ENCODE results near the gene GNL2. TPM values are rescaled to one million over a fixed set of nuclear protein-coding genes. Genes with fewer than 3 reads are reported as not detected.

Gene GNL2
- total and polyA plus RNA-seq, 2 experiments from 2014 or later, result 39.3 to 65.4 TPM

DNA sequence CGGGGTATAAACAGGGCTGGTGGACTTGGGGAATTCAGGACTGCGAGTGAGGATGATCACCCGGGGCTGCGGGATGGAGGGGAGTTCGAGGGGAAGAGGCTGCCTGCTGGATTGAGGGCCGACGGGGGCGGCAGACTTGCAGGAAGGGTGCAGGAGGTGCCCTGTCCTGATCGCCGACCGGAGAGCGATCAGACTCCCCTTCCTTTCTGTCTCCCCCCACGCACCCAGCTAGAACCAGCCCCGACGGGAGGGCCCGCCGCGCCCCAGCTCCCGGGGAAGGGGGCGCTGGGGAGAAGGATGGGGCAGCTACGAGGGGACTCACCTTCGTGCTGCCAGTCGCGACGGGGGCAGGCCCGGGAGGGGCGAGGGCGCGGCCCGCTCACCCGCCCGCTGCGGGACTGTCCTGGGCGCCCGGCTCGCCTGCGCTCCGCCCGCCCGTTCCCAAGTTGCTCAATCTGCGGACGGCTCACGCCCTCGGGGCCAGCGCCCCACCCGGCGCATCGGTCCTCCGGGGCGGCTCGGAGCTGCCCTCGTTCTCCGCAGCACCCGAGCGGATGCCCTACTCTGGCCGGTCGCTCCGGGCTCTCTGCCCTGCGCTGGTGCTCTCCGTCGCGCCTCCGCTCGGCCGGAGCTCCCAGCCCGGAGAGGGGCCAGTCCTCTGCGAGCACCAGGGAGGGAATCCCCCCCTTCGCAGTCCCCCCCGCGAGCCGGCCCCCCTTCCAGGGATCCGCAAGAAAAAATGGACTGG is 38.7 kb upstream of the GNL2 start, which contains the start of gene RSPO1:
Gene RSPO1 (minus strand): TSS at position 649 of the 748 bp plus-strand sequence. CDS start 5,231 bp downstream, outside the sequence.
- peak; percentile 64 for DNase-seq
- 1 to 3% methylated on average over 40 to 55 of the region's 72 CpGs for WGBS, 2 experiments (ENCODE audit: low coverage in 1 of 2, low lambda C conversion rate in 2 of 2, missing lambda C conversion rate in 2 of 2)
- Histone ChIP-seq H3K4me1 (ENCODE audit: insufficient read depth) (no peaks in the 10 kb centered on the region), H3K27ac (no peak within 1 kb of the TSS), H3K9me3 (ENCODE audit: low read depth) (no peaks in the 10 kb centered on the region), H3K4me3 (peak within 1 kb of the TSS; percentile 67), H3F3A (ENCODE audit: insufficient read depth) (no peaks in the 10 kb centered on the region), H3K79me2 (ENCODE audit: insufficient read depth) (no peaks in the 10 kb centered on the region), H3K9ac (no peak within 1 kb of the TSS), H4K20me1 (ENCODE audit: insufficient read depth) (no peaks in the 10 kb centered on the region), H3K4me2 (ENCODE audit: unreplicated experiment) (peak within 1 kb of the TSS; percentile 11), H3K27me3 (replicated peaks; ENCODE audit: insufficient read depth) (peaks cover 66% of the 10 kb centered on the region), H3K9me2 (ENCODE audit: insufficient read depth) (no peaks in the 10 kb centered on the region), H2AFZ (peak within 1 kb of the TSS; percentile 53), H3K36me3 (ENCODE audit: low read depth) (no peaks in the 10 kb centered on the region)
- TF ChIP-seq EZH2 (IDR thresholded peaks at IDR 0.05; ENCODE audit: insufficient read depth, poor library complexity, severe bottlenecking), result peak; percentile 39
- 0 out of 2 replicates have a peak, but pooled peaks have one; percentile 12 for TF ChIP-seq EZH2phosphoT487 (IDR thresholded peaks at IDR 0.05; ENCODE audit: insufficient read depth, low read depth)
- in situ Hi-C loops (cut with MboI), result no loop called here

DNA sequence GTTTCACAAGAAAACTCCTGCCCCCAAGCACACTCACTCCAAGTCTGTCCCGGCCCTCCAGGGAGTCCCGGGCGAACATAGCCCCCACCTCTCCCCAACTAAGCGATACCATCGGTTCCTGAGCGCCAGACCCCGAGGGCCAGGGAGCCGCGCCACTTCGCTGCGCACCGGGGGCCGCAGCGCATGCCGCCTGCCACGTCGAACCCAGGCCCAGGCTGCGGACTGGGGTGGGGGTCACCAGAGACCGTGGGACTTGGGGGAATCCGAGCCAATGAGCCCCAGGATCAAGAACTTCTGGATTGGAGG is 38.2 kb upstream of the GNL2 start:
- no peak overlapping the region for H2AFZ ChIP-seq
- H3K9me2 ChIP-seq (ENCODE audit: insufficient read depth), result no peaks in the 10 kb centered on the region
- no peak overlapping the region for H3K4me2 ChIP-seq (ENCODE audit: unreplicated experiment)
- TF ChIP-seq EZH2phosphoT487 (IDR thresholded peaks at IDR 0.05; ENCODE audit: insufficient read depth, low read depth) (no peak), EZH2 (IDR thresholded peaks at IDR 0.05; ENCODE audit: insufficient read depth, poor library complexity, severe bottlenecking) (peak; percentile 64)
- no peaks in the 10 kb centered on the region for H4K20me1 ChIP-seq (ENCODE audit: insufficient read depth)
- no peaks in the 10 kb centered on the region for H3K4me1 ChIP-seq (ENCODE audit: insufficient read depth)
- WGBS, 2 experiments (ENCODE audit: low coverage in 1 of 2, low lambda C conversion rate in 2 of 2, missing lambda C conversion rate in 2 of 2), result 2 to 3% methylated on average over 19 to 20 of the region's 20 CpGs
- no peaks in the 10 kb centered on the region for H3K36me3 ChIP-seq (ENCODE audit: low read depth)
- in situ Hi-C loops (cut with MboI), result no loop called here
- no peaks in the 10 kb centered on the region for H3K79me2 ChIP-seq (ENCODE audit: insufficient read depth)
- no peaks in the 10 kb centered on the region for H3F3A ChIP-seq (ENCODE audit: insufficient read depth)
- H3K4me3 ChIP-seq, result no peak overlapping the region
- no peak overlapping the region for H3K9ac ChIP-seq
- no peak overlapping the region for H3K27ac ChIP-seq
- no peaks in the 10 kb centered on the region for H3K9me3 ChIP-seq (ENCODE audit: low read depth)
- peaks cover 66% of the 10 kb centered on the region for H3K27me3 ChIP-seq (replicated peaks; ENCODE audit: insufficient read depth)
- DNase-seq, result no peak

DNA sequence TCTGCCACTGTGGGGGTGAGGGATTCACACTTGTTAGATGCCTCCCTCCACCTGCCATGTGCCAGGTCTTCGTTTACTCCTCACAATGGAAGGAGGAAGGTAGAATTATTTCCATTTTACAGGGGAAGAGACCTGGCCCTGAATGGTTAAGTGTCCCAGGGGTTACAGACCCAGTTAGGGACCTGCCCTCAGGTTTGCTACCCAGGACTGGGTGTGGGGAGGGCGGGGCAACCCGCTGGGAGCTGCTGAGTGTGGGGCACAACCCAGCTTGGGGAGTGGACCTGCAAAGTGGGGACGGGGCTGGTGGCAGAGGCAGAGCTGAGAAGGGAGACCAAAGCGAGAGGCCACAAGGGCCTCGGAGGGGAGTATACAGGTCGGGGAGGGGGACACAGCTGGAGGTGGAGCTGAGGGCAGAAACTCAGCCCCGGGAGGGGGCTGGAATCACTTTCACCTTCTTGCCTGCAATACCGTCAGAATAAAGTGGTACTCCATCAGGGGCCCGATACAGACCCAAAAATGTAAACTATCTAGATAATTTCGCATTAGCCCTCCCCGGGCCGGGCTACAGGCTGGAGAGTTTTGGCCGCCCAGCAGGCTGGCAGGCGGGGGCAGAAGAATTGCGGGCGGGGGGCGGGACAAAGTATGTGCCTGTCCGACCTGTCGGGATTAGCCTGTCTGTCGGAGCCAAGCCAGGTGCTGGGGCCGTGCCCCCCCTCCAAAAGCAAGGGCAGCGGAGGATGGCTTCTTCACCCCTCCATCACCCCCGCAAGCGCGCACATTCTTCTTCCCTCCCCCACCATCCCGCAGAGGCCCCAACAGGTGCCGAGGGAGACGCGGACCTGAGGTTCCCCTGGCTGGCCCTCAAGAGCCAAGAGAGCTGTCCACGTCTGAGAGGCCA is 37.6 kb upstream of the GNL2 start:
- Histone ChIP-seq H3K36me3 (ENCODE audit: low read depth) (no peaks in the 10 kb centered on the region), H3K79me2 (ENCODE audit: insufficient read depth) (no peaks in the 10 kb centered on the region), H3K27me3 (replicated peaks; ENCODE audit: insufficient read depth) (peaks cover 66% of the 10 kb centered on the region), H3K4me3 (no peak overlapping the region), H3K27ac (no peak overlapping the region), H4K20me1 (ENCODE audit: insufficient read depth) (no peaks in the 10 kb centered on the region), H3K9ac (no peak overlapping the region), H3K4me2 (ENCODE audit: unreplicated experiment) (no peak overlapping the region), H2AFZ (no peak overlapping the region), H3K9me2 (ENCODE audit: insufficient read depth) (no peaks in the 10 kb centered on the region), H3K4me1 (ENCODE audit: insufficient read depth) (no peaks in the 10 kb centered on the region), H3K9me3 (ENCODE audit: low read depth) (no peaks in the 10 kb centered on the region), H3F3A (ENCODE audit: insufficient read depth) (no peaks in the 10 kb centered on the region)
- WGBS, 2 experiments (ENCODE audit: low coverage in 1 of 2, low lambda C conversion rate in 2 of 2, missing lambda C conversion rate in 2 of 2), result 19 to 29% methylated on average over 21 to 27 of the region's 31 CpGs
- DNase-seq, result peak; percentile 12
- in situ Hi-C loops (cut with MboI), result no loop called here
- no peak for TF ChIP-seq EZH2phosphoT487 (IDR thresholded peaks at IDR 0.05; ENCODE audit: insufficient read depth, low read depth)
- peak; percentile 5 for TF ChIP-seq EZH2 (IDR thresholded peaks at IDR 0.05; ENCODE audit: insufficient read depth, poor library complexity, severe bottlenecking)

DNA sequence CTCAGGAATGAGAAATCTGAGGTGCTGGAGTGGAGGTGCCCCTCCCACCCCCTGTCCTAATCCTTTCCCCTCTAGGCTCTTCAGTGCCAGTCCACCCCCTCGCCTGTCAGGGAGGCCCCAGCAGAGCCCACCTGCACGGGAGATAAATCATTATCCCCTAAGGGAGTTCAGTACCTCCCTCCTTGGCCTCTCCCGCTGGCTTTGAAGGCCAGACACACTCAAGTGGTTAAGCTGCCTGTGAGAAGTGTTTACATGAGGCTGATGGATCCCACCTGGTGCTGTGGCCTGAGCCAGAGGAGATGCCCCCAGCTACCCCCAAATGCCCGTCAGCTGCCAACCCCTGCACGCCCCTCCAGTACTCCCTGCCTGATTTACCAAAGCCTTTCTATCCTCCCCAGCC is 35.3 kb upstream of the GNL2 start:
- Histone ChIP-seq H3K27ac (no peak overlapping the region), H3K4me2 (ENCODE audit: unreplicated experiment) (no peak overlapping the region), H3K9me3 (ENCODE audit: low read depth) (no peaks in the 10 kb centered on the region), H3K27me3 (replicated peaks; ENCODE audit: insufficient read depth) (peaks cover 51% of the 10 kb centered on the region), H4K20me1 (ENCODE audit: insufficient read depth) (no peaks in the 10 kb centered on the region), H3K9ac (no peak overlapping the region), H3F3A (ENCODE audit: insufficient read depth) (no peaks in the 10 kb centered on the region), H3K36me3 (ENCODE audit: low read depth) (no peaks in the 10 kb centered on the region), H3K4me1 (ENCODE audit: insufficient read depth) (no peaks in the 10 kb centered on the region), H3K79me2 (ENCODE audit: insufficient read depth) (no peaks in the 10 kb centered on the region), H3K4me3 (no peak overlapping the region), H2AFZ (no peak overlapping the region), H3K9me2 (ENCODE audit: insufficient read depth) (no peaks in the 10 kb centered on the region)
- in situ Hi-C loops (cut with MboI), result no loop called here
- no peak for DNase-seq
- 70 to 73% methylated on average over 5 of the region's 5 CpGs for WGBS, 2 experiments (ENCODE audit: low coverage in 1 of 2, low lambda C conversion rate in 2 of 2, missing lambda C conversion rate in 2 of 2)
- TF ChIP-seq EZH2 (IDR thresholded peaks at IDR 0.05; ENCODE audit: insufficient read depth, poor library complexity, severe bottlenecking) (no peak), EZH2phosphoT487 (IDR thresholded peaks at IDR 0.05; ENCODE audit: insufficient read depth, low read depth) (no peak)

Measured in GM23248 (cell line).